GM12864 (cell line): Measurements from ENCODE around the gene CCNL2.
"Not testable (repeated sequence)": the region's sequence is repeated elsewhere in the genome, so short reads cannot be mapped to it uniquely, and the experiment has no call there.

ENCODE experiments used
- DNase-seq: peaks from one replicate; pipeline ENCODE4 v3.0.0-alpha.2; 2011; ENCODE audit warnings: low read depth
- H3K4me3 ChIP-seq: 2 replicates; pipeline ENCODE4 v1.5.1; 2011; ENCODE audit warnings: mild to moderate bottlenecking, low read depth, low read length, control low read depth
- TF ChIP-seq, protein P1 (sequence below): IDR thresholded peaks from 2 replicates; pipeline ENCODE4 v1.5.1; 2011; ENCODE audit warnings: low read depth, mild to moderate bottlenecking, moderate library complexity, low read length, control low read depth, inconsistent platforms; ENCODE audit errors: missing control alignments

Gene CCNL2

GRCh38 chr1:1421907-1422464, 22.9 kb upstream of the CCNL2 start:
- no peak overlapping the region for H3K4me3 ChIP-seq
- no peak for DNase-seq

DNA sequence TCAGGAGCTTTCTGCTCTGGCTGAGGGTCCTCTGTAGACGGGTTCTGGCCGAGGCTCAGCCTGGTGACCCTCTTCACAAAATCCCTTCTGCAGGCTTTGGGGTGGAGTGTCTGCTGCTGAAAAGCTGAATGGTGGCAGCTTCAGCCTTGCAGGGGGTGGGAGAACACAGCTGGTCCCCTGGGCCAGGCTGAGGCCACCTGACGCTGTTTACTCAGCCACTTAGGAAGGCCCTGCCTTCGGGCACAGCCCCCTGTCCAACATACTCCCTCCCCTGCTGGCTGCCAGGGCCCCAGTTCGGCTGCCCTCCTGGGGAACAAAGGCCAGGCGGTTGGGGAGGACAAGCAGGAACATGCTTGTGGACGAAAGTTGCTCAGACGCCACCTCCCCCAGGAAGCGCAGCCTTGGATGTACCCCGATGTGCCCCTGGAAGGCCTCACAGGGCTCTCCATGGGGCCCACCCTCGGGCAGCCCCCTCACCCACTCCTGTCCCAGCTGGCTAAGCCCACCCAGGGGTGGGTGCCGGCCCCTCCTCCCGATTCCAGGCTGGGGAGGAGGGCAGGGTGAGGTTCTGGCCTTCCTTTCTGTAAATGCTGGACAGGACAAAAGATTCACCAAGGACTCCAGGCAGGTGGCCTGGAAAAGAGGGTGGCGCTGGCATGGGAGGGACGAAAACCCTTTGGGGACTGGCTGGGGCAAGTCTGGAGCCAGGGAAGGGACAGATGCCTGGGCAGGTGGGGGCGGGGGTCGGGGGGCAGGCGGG, 22.2 kb upstream of the CCNL2 start, which contains the start of gene ANKRD65:
Gene ANKRD65 (minus strand): TSS at position 130 of the 760 bp plus-strand sequence. CDS start 271 bp downstream, outside the sequence.
- TF ChIP-seq, protein P1, sequence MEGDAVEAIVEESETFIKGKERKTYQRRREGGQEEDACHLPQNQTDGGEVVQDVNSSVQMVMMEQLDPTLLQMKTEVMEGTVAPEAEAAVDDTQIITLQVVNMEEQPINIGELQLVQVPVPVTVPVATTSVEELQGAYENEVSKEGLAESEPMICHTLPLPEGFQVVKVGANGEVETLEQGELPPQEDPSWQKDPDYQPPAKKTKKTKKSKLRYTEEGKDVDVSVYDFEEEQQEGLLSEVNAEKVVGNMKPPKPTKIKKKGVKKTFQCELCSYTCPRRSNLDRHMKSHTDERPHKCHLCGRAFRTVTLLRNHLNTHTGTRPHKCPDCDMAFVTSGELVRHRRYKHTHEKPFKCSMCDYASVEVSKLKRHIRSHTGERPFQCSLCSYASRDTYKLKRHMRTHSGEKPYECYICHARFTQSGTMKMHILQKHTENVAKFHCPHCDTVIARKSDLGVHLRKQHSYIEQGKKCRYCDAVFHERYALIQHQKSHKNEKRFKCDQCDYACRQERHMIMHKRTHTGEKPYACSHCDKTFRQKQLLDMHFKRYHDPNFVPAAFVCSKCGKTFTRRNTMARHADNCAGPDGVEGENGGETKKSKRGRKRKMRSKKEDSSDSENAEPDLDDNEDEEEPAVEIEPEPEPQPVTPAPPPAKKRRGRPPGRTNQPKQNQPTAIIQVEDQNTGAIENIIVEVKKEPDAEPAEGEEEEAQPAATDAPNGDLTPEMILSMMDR = no peak
- DNase-seq = no peak
- no peak within 1 kb of the TSS for H3K4me3 ChIP-seq

More at GRCh38 chr1:1421907-1422464, 22.9 kb upstream of the CCNL2 start:
- TF ChIP-seq, protein P1 = no peak

GRCh38 chr1:1420654-1421141, 21.6 kb upstream of the CCNL2 start:
- TF ChIP-seq, protein P1 = no peak
- no peak for DNase-seq
- no peak overlapping the region for H3K4me3 ChIP-seq

DNA sequence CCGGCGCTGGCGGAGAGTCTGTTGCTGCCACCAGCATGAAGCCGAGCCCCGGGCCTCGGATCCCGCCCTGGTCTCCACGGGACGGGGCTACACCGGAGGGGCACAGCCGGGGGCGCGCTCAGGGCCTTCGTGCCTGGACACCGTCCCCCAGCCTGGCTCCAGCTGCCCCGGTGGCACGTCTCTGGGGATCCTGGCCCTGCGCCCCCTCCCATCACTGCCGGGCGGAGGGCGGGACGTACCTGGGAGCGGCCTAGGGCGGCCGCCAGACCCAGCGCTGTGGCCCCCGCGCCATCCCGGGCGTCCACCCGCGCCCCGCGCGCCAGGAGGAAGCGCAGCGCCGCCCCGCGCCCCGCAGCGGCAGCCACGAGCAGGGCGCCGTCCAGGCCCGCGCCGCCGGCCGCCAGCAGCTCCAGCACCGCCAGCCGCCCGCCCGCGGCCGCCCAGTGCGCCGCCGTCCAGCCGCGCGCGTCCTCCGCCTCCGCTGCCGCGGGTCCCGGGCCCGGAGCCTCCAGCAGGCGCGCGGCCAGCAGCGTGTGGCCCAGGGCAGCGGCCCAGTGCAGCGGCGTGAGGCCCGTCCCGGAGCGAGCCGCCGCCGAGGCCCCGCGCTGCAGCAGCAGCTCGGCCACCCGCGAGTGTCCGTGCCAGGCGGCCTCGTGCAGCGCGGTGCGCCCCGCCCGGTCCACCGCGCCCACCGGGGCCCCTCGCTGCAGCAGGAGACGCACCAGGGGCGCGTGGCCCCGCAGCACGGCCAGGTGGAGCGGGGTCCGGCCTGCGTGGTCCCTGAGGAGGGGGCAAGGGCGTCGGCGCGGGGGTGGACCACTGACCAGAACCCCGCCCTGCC, 20.9 kb upstream of the CCNL2 start:
- H3K4me3 ChIP-seq = no peak overlapping the region
- DNase-seq = no peak

DNA sequence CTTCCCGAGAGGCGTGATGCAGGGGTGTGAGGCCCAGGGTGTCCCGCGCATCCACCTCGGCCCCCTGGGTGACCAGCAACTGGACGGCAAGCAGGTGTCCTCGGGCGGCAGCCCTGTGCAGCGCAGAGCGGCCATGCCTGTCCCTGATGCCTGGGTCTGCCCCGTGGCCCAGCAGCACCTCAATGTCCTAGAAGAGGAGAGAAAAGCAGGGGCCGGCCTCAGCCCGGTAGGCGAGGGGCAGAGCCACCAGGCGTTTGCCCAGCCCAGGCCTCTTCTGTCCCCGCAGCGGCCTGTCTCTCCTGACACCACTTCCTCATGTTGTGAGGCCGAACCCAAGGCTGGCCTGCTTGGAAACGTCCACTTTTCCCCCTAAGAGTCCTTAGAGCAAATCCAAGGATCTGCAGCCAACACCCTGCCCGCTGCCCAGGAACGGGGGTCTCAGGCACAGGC, 20.3 kb upstream of the CCNL2 start:
- H3K4me3 ChIP-seq = no peak overlapping the region
- TF ChIP-seq, protein P1 = no peak
- DNase-seq = no peak

More for the DNA sequence above, 20.9 kb upstream of the CCNL2 start:
- TF ChIP-seq, protein P1 = no peak

DNA sequence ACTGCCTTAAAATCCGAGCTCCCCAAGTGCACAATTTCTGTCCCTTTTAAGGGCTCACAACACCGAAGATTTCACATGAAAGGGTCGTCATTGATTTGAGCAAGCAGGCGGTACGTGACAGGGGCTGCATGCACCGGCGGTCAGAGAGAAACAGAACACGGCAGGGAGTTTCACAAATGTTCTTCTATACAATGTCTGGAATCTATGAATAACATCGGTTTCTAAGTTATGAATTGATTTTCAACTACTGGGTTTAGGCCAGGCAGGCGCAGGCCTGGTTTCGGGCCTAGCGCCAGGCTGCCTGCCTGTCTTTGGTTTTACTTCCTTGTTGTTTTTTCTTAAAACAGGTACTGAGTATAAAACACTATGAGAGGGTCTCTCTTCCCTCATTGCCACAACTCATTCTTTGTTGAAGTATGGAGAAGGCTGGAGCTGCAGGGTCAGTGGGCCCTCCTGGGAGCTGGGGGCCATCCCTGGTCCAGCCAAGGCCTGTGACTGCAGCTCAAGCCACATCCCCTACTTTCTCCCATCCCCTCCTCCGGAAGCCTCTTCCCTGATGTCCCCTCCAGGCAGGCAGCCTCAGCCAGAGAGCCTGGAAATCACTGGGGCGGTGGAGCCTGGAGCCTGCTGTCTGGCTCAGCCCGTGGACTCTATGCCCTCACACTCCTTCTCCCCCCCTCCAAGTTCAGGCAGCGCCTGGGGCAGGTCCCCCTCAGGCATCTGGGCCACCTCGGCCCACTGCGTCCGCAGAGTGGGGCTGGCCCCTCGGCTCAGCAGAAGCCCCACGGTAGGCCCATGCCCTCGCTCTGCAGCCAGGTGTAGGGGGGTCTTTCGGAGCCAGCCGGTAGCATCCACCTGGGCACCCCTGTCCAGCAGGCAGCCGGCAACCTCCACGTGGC, 19.6 kb upstream of the CCNL2 start:
- TF ChIP-seq, protein P1 = no peak
- no peak for DNase-seq
- no peak overlapping the region for H3K4me3 ChIP-seq

DNA sequence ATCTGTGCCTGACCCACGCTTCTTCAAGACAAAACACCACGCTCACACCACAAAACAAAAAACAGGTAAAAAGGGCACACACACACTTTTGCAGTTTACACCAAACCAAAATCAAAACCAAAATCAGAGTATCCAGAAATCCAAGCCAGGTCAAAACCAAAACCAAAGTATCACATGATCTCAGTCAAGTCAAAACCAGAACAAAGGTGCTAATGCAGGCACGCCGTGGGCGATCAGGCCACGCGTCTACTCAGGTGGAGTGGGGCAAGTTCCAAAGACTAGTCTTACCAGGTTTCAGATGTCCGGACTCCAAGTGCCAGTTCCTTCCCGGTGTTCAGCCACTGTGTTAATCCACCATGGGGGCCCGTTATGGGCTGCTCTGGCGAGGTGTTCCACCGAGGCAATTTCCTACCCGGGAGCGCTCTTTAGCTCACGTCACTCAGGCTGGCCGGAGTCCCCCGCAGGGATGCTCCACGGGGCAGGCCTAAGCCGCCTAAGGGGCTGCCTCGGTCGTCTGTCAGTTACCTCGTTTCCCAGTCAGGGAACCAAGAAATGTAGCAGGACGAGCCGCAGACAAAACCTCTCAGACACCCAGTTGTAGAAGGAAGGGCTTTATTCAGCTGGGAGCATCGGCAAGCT, 18.8 kb upstream of the CCNL2 start:
- H3K4me3 ChIP-seq, DNase-seq: not testable (repeated sequence)

- H3K4me3 ChIP-seq, DNase-seq: not testable (repeated sequence)
Measured at GRCh38 chr1:1417396-1417795, 18.3 kb upstream of the CCNL2 start.
